GM18505 (cell line): ENCODE data around the gene AGBL1.
"Not testable (repeated sequence)": the region's sequence is repeated elsewhere in the genome, so short reads cannot be mapped to it uniquely, and the experiment has no call there.

Source experiments
- ATAC-seq: cut with Tn5 transposase; IDR thresholded peaks from one replicate; pipeline ENCODE4 v1.9.1; 2021; ENCODE audit not compliant: unreplicated experiment
- POLR2A ChIP-seq: IDR thresholded peaks from 4 replicates; pipeline ENCODE4 v1.6.1; 2011; ENCODE audit warnings: borderline replicate concordance; ENCODE audit not compliant: insufficient read depth, insufficient read length; ENCODE audit errors: extremely low read depth

AGBL1 gene

DNA sequence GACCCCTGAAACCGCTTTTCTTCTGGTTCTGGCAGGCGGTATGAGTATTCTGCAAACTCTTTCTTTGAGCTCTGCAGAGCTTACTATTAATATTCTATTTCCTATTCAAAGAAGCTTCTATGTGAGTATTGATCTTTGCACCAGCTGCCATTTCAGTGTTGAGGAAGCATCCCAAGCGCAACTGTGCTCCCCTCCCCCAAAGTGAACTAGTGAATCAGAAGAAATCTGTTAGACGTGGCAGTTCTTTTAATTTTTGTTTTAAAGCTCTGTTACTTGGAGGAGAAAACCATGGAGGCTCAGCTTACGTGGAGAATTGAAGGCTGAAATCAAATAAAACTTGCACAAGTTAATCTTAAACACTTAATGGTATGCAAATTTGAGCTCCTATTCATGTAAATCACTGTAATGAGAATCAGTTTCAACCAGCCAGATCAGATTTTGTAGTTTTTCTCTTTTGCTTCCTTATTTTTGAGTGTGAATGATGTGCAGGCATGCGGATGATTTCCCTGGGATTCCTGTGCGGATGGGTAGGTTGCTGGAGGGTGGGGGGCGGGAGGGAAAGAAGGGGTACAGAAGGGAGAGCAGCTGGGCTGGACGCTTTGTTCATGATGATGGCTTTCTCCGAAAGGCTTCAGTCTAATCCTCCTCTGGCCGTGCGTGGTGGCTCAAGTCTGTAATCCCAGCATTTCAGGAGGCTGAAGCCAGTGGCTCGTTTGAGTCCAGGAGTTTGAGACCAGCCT lies 16.1 kb upstream of the AGBL1 start:
- ATAC-seq = no peak
- TF ChIP-seq POLR2A = no peak

DNA sequence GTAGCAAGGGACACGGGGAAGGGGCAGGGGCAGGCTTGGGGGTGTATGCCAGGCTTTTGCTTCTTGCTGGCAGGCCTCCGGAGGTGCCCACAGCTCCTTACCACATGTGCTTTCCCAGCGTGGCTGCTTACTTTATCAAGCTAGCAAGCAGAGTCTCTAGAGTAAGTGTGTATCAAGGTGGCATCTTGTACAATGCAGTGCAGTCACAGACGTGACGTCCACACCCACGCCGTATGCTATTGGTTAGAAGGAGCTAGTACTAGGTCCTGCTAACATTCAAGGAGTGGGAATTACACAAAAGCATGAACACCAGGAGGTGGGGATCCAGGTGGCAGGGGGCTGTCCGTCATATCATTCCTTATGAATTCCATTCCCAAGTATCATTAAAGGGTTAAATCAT lies 15.3 kb upstream of the AGBL1 start:
- no peak for ATAC-seq
- TF ChIP-seq POLR2A = no peak

- no peak for TF ChIP-seq POLR2A
- ATAC-seq = no peak
These were observed 13.4 kb upstream of the AGBL1 start for GRCh38 chr15:86066174-86066834.

DNA sequence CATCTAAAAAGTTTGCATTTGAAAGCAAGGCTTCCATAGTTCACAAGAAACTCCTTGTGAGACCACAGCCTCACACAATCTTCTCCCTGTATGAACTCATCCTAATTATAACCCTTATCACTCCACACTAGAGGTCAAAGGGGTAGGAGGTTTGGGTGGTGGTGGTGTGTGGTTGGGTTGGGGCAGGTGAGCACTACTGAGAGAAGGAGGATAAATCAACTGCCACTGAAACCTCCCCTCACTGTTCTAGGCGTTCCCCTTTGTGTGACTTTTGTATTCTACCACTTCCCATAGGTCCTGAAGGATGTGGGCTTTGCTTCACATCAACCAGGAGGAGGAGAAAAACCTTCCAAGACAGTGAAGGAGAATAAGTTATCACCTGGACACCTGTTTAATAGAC lies 6.4 kb upstream of the AGBL1 start:
- TF ChIP-seq POLR2A = no peak
- no peak for ATAC-seq

DNA sequence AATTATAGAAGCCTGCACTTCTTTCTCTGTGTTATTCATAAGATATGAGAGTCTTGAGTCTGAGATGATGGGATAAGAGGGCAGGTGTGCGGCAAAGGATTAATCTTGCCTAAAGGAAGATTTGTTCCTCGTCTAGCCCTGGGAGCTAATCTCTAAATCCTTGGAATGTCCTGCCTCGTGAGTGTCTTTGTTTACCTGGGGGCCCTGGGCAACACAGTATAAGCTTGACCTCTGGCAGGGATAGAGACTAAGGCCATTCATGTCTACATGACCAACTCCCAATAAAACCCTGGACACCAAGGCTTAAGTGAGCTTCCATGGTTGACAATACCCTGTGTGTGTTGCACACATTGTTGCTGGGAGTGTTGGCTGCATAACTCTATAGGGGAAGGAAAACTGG lies 3.2 kb upstream of the AGBL1 start:
- ATAC-seq = no peak
- TF ChIP-seq POLR2A = no peak

- no peak for TF ChIP-seq POLR2A
- no peak for ATAC-seq
These were observed 2.6 kb upstream of the AGBL1 start for GRCh38 chr15:86077070-86077469.

DNA sequence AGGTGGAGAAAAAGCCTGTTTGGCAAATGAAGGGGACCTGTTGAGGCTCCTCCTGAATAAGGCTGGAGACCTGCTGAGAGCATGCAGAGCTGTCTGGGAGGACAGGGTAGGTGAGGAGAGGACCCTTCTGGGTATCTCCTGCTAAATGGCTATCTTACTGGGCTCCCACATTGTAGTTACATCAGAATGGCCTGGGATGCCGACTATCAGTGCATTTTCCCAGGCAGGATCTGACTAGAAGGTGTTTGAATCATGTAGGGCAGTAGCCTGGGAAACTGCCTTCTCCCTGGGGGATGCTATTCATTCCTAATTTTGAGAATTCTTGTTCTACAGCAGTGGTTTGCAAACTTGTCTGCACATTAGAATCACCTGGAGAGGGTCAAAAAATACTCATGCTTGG lies 631 bp downstream of the AGBL1 start:
- ATAC-seq = no peak
- no peak for TF ChIP-seq POLR2A

DNA sequence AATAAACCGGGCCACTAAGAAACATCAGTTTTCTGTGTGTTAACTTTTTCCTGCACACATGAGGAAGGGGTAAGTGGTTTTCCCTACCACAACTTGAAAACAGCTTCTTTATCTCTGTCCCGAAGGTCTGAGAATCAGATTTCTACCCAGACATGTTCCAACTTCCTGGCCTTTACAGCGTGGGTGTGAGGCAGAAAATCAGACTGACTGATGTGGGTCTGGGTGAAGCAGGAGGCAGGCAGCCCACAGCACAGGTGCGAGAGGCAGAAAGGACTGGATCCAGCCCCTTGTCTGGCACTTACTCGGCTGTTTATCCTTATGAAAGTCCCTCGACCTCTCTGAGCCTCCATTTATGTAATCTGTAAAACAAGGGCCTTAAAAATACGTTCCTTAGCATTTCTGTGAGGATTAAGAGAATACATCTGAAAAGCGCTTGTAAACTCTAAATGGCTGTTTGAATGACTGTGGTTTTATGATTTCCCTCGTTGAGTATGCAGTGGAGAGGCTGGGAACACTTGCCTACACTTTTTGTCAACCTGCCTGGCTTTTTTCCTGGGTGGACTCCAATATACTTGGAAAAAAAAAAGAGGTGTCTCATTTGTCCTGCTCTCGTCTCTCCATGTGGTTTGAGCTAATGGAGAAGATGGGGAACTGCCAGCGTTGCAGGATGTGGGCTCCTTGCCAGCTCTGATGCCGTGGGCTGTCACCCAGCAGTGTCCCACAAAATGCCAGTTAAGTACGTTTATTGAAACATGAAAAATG lies 3.1 kb downstream of the AGBL1 start:
- ATAC-seq = no peak
- no peak for TF ChIP-seq POLR2A

GRCh38 chr15:86087808-86088207 lies 8.1 kb downstream of the AGBL1 start:
- no peak for TF ChIP-seq POLR2A
- ATAC-seq = no peak

DNA sequence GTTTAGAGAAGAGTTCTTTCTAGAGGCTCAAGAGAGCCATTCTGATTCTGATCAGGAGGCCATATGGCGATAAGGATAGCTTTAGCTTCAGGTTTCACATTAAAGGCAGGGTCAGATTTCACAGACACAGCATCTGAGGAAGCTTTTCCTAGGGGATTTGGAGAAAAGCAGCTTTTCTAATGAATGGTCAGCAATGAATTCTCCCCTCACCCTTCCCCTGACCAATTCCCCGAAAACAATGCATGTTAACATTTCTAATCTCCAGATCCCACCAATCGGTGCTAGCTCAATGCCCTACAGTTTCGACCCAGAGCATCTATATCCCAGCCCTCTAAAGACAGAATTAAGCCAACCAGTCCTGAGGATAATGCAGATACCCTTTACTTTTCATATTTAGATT lies 9.8 kb downstream of the AGBL1 start:
- TF ChIP-seq POLR2A = no peak
- ATAC-seq = no peak

GRCh38 chr15:86101818-86102217 lies 22.1 kb downstream of the AGBL1 start:
- no peak for TF ChIP-seq POLR2A
- no peak for ATAC-seq

DNA sequence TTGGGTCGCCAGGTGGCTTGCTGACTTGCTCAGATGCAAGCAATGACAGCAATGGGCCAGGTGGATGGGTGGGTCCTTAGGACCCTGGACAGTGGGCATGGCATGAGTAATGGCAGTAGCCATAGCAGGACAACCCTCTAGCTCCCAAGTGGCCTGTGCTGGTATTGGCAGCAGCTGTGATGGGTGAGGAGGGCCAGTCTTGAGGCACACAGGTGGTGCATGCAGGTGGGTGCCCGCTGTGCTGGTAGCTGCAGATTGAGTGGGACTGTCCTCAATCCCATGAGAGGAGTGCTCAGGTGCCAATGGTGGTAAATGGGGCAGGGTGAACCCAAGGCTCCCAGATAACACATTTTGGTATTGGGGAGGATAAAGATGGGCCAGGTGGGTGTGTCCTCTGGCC lies 24.2 kb downstream of the AGBL1 start:
- TF ChIP-seq POLR2A = no peak
- no peak for ATAC-seq

DNA sequence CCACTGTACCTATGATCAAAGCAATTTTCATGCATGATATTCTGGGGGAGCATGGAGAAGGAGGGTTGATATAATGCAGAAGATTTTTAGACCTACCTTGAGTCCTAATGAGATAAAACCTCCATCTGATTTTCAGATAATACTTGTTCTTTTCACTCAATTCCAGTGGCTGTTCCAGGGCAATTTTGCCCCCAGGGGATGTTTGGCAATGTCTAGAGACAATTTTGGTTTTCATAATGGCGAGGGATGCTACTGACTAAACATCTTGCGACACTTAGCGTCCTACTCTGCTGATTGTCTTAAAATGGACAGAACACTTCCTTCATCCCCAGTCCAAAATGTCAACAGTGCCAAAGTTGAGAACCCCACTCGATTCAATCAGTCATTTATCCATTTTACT lies 26.6 kb downstream of the AGBL1 start:
- ATAC-seq = no peak

DNA sequence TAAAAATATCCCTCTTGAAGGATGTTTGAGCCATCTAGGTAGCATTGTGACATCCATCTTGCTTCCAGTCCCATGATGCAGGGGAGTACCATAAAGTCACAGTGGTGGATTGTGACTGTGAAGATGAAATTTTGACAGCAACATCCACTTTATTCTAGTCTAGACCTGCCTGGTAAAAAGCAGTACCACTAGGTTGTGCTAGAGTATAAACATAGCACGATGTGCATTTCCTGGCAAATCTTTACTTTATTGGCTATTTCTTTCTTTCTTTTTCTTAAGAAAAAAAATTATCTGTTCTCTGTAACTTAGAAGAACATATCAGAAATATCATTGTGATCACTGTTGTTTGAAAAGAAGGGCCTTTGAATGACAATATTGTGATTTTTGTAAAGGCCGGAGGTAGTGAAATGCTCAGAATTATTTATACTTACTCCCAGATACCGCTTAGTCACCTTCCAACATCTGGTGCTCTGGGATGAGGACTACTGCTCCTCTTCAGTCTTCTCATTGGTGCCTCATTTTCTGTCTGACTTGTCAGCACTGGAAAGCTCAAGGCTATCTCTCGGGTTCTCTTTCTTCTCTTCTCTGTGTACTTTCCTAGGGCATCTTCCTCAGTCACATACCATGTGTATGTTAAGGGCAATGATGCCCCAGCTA lies 35.6 kb downstream of the AGBL1 start:
- TF ChIP-seq POLR2A = no peak
- ATAC-seq = no peak

More for the DNA sequence above, 26.6 kb downstream of the AGBL1 start:
- TF ChIP-seq POLR2A = no peak

- no peak for ATAC-seq
- no peak for TF ChIP-seq POLR2A
These were observed 42.0 kb downstream of the AGBL1 start for GRCh38 chr15:86121568-86122225.

GRCh38 chr15:86122691-86123391 lies 43.2 kb downstream of the AGBL1 start:
- ATAC-seq = not testable (repeated sequence)
